ENCODE measurements around the gene LAMC1. TPM values are rescaled to one million over a fixed set of nuclear protein-coding genes. Genes with fewer than 3 reads are reported as not detected.

Gene LAMC1
- total RNA-seq, 1 experiment from 2014 or later: 61.2 TPM

- Histone ChIP-seq H3K4me2 (ENCODE audit: low read length) (peak overlapping the region; percentile 30), H3K27me3 (ENCODE audit: insufficient read depth, low read length) (no peaks in the 10 kb centered on the region), H3K27ac (ENCODE audit: low read depth, low read length) (no peak overlapping the region), H3K36me3 (ENCODE audit: control insufficient read depth in 1 of 2, insufficient read depth in 2 of 2, low read length in 2 of 2) (no peaks in the 10 kb centered on the region), H3K9me2 (ENCODE audit: insufficient read depth) (no peaks in the 10 kb centered on the region), H4K20me1 (ENCODE audit: insufficient read depth) (no peaks in the 10 kb centered on the region), H3K9me3 (ENCODE audit: control insufficient read depth in 1 of 2, insufficient read depth in 1 of 2, low read depth in 1 of 2, low read length in 2 of 2) (no peaks in the 10 kb centered on the region), H3K79me2 (ENCODE audit: insufficient read depth, low read length) (peaks cover 35% of the 10 kb centered on the region), H3K9ac (ENCODE audit: low read length) (no peak overlapping the region), H2AFZ (ENCODE audit: low read depth, low read length, poor library complexity, severe bottlenecking) (no peak overlapping the region), H3K4me3 (replicated peaks in 1 of 2; ENCODE audit: low read depth in 1 of 2, low read length in 2 of 2) (no peak overlapping the region), H3K4me1 (ENCODE audit: control insufficient read depth in 1 of 2, insufficient read depth in 2 of 2, low read length in 2 of 2) (peaks cover 12 to 22% of the 10 kb centered on the region in 2 experiments)
- RAD21 ChIA-PET (ENCODE audit: low non-redundant PET in 1 of 2, low total read pairs in 2 of 2, uncharacterized antibody in 2 of 2, unreplicated experiment in 2 of 2): interaction anchor here in 1 of 2 experiments (0.6 kb wide), 1 partner anchor 26 kb away, joined by 3 read pairs; no protein-coding TSS in a partner anchor
- ATAC-seq (peak; percentile 40; the same call in 1 of the 2 replicates), DNase-seq (ENCODE audit: low read depth, low spot score) (no peak)
- POLR2A ChIA-PET: no interaction called here
- TF ChIP-seq ELF1 (IDR thresholded peaks at IDR 0.05; ENCODE audit: borderline replicate concordance, low read depth) (no peak), CEBPB (IDR thresholded peaks at IDR 0.05; ENCODE audit: low read depth) (no peak), ZNF274 (IDR thresholded peaks at IDR 0.05; ENCODE audit: low read depth, low read length) (no peak), SRF (IDR thresholded peaks at IDR 0.05; ENCODE audit: low read depth) (no peak), MAX (IDR thresholded peaks at IDR 0.05) (no peak), REST (IDR thresholded peaks at IDR 0.05; ENCODE audit: low read depth) (no peak), CBX3 (IDR thresholded peaks at IDR 0.05; ENCODE audit: low read depth) (no peak), SIN3A (IDR thresholded peaks at IDR 0.05; ENCODE audit: low read depth) (no peak), RAD21 (IDR thresholded peaks at IDR 0.05; ENCODE audit: low read depth) (no peak), TCF7L2 (IDR thresholded peaks at IDR 0.05; ENCODE audit: borderline replicate concordance, extremely low read depth, insufficient read depth, insufficient read length) (no peak), SP1 (IDR thresholded peaks at IDR 0.05; ENCODE audit: low read depth) (no peak), EZH2phosphoT487 (IDR thresholded peaks at IDR 0.05; ENCODE audit: borderline replicate concordance) (no peak), EZH2 (IDR thresholded peaks at IDR 0.05) (no peak), ATF3 (IDR thresholded peaks at IDR 0.05) (no peak), POLR2A (IDR thresholded peaks at IDR 0.05; ENCODE audit: borderline replicate concordance, extremely low read depth, insufficient read depth, insufficient read length) (no peak), JUND (IDR thresholded peaks at IDR 0.05) (no peak), FOSL1 (IDR thresholded peaks at IDR 0.05; ENCODE audit: low read depth) (no peak), EGR1 (IDR thresholded peaks at IDR 0.05; ENCODE audit: low read depth) (no peak), CTCF (IDR thresholded peaks at IDR 0.05 in 2 of 3, conservative IDR thresholded peaks at IDR 0.05 in 1 of 3; ENCODE audit: borderline replicate concordance in 1 of 3, insufficient read depth in 1 of 3, low read depth in 2 of 3, low read length in 2 of 3) (no peak)
- BruUV-seq (replicated peaks): no TSS peak
- intact Hi-C loops (cut with micrococcal nuclease): no loop called here
- CTCF ChIA-PET: no interaction called here
Observed at GRCh38 chr1:183079712-183080388, 56.6 kb downstream of the LAMC1 start.

All from HCT116 (cell line).